ENCODE data around the gene FOSB. TPM values are rescaled to one million over a fixed set of nuclear protein-coding genes. Genes with fewer than 3 reads are reported as not detected.

The FOSB gene
- total RNA-seq: 100 to 1,000 TPM in 2 of 6 donors, 10 to 100 TPM in 2, 1 to 10 TPM in 1, not detected in 1; 8.8 to 152 (median 94.9) TPM

DNA sequence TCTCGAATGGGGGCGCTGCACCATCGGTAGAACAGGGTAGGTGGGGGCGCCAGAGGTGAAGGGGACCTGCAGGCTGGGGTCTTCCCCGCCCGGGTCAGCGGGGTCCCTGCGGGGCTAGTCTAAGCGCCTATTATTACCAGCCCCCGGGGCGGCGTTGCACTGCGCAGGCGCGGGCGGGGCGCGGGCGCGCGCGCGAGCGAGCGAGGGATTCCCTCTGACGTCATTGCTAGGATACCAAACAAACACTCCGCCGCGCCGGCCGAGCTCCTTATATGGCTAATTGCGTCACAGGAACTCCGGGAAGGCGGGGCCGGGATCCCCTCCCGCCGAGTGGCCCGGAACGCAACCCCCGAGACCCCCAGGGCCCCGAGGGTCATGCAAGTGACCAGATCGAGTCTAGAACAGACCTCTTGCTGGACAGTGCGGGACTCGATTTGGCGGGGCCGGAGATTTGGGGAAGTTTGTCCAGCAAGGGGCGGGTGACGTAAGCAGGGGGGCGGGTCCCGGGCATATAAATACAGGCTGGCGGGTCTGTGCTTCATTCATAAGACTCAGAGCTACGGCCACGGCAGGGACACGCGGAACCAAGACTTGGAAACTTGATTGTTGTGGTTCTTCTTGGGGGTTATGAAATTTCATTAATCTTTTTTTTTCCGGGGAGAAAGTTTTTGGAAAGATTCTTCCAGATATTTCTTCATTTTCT lies at the start of gene FOSB:
Gene FOSB (plus strand): TSS at position 541 of the 703 bp plus-strand sequence. CDS start 591 bp downstream, outside the sequence.
- DNase-seq (peak; percentile 93 to 98), ATAC-seq (ENCODE audit: low FRiP score in 2 of 2) (peak; percentile 64 to 71)
- Histone ChIP-seq H3K27me3 (no peaks in the 10 kb centered on the region), H3K36me3 (no peaks in the 10 kb centered on the region), H3K4me1 (peaks cover 25 to 36% (median 27%) of the 10 kb centered on the region in 4 donors), H3K9me3 (no peaks in the 10 kb centered on the region), H3K27ac (peak within 1 kb of the TSS; percentile 90 to 97 (median 96)), H3K4me3 (peak within 1 kb of the TSS; percentile 49 to 76 (median 62))
- peak in 2 of 6 experiments; percentile 7 to 9 for TF ChIP-seq CTCF (IDR thresholded peaks at IDR 0.05)
- TF ChIP-seq POLR2AphosphoS5 (IDR thresholded peaks at IDR 0.05): peak; percentile 95 to 98
- peak in 2 of 4 donors; percentile 13 to 35 for TF ChIP-seq EP300 (IDR thresholded peaks at IDR 0.05)
- peak; percentile 55 to 97 (median 85) for TF ChIP-seq POLR2A (IDR thresholded peaks at IDR 0.05)
- WGBS, 2 donors: 0% methylated on average over 13 to 39 of the region's 56 CpGs

DNA sequence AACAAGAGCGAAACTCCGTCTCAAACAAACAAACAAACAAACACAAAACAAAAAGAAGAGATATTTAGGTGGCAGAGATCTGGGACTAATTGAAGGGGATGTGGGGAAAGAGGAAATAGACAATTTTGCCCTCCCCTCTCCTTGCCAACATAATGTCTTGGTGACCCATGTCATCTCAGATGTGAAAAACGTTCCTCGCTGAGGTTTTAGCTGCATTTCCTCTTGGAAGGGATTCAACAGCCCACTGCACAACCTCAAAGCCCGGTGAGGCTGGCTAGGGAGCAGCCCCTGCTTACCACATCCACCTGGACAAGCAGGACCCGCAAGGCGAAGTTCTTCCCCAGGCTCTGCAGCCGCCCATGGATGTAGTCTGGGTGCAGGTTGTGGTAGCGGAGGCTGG lies 49.0 kb upstream of the FOSB start:
- Histone ChIP-seq H3K4me1 (peaks cover 14 to 31% (median 28%) of the 10 kb centered on the region in 4 donors), H3K27me3 (no peaks in the 10 kb centered on the region), H3K4me3 (no peak overlapping the region), H3K27ac (peak overlapping the region in 2 of 4 donors; percentile 44 to 55), H3K9me3 (no peaks in the 10 kb centered on the region), H3K36me3 (peaks cover 2 to 70% (median 47%) of the 10 kb centered on the region in 4 donors)
- ATAC-seq (ENCODE audit: low FRiP score in 2 of 2): no peak
- TF ChIP-seq POLR2AphosphoS5 (IDR thresholded peaks at IDR 0.05): no peak
- no peak for TF ChIP-seq EP300 (IDR thresholded peaks at IDR 0.05)
- no peak for TF ChIP-seq CTCF (IDR thresholded peaks at IDR 0.05)
- TF ChIP-seq POLR2A (IDR thresholded peaks at IDR 0.05): no peak
- no peak for DNase-seq
- 62 to 79% methylated on average over 6 to 9 of the region's 9 CpGs for WGBS, 2 donors

GRCh38 chr19:45419396-45419795 lies 48.4 kb upstream of the FOSB start:
- Histone ChIP-seq H3K4me1 (peaks cover 14 to 36% (median 33%) of the 10 kb centered on the region in 4 donors), H3K36me3 (peaks cover 2 to 64% (median 42%) of the 10 kb centered on the region in 4 donors), H3K27ac (peak overlapping the region; percentile 16 to 58 (median 50)), H3K27me3 (no peaks in the 10 kb centered on the region), H3K4me3 (no peak overlapping the region), H3K9me3 (no peaks in the 10 kb centered on the region)
- 20 to 44% methylated on average over 2 to 4 of the region's 4 CpGs for whole genome bisulfite sequencing, 2 donors
- ATAC-seq (ENCODE audit: low FRiP score in 2 of 2) (peak in 1 of 2 donors; percentile 25), DNase-seq (peak in 1 of 2 donors; percentile 41)
- TF ChIP-seq POLR2A (IDR thresholded peaks at IDR 0.05) (no peak), POLR2AphosphoS5 (IDR thresholded peaks at IDR 0.05) (no peak), CTCF (IDR thresholded peaks at IDR 0.05) (no peak), EP300 (IDR thresholded peaks at IDR 0.05) (no peak)

- Histone ChIP-seq H3K27me3 (no peaks in the 10 kb centered on the region), H3K27ac (peak overlapping the region in 3 of 4 donors; percentile 16 to 58 (median 44)), H3K4me3 (no peak overlapping the region), H3K4me1 (peaks cover 19 to 40% (median 36%) of the 10 kb centered on the region in 4 donors), H3K9me3 (no peaks in the 10 kb centered on the region), H3K36me3 (peaks cover 2 to 59% (median 37%) of the 10 kb centered on the region in 4 donors)
- DNase-seq (no peak), ATAC-seq (ENCODE audit: low FRiP score in 2 of 2) (no peak)
- WGBS, 2 donors: no CpG with 5 or more reads among the region's 3 CpGs
- TF ChIP-seq POLR2A (IDR thresholded peaks at IDR 0.05) (no peak), EP300 (IDR thresholded peaks at IDR 0.05) (no peak), CTCF (IDR thresholded peaks at IDR 0.05) (no peak), POLR2AphosphoS5 (IDR thresholded peaks at IDR 0.05) (no peak)
Measured at GRCh38 chr19:45419895-45420294, 47.9 kb upstream of the FOSB start.
